GM23338 (cell line): ENCODE data around the gene GPATCH11. TPM values are rescaled to one million over a fixed set of nuclear protein-coding genes. Genes with fewer than 3 reads are reported as not detected.

ENCODE experiments used
- ATAC-seq: fragments of 200-7000 bp; cut with Tn5 transposase; 3 replicates; pipeline ENCODE4 v1.9.1; 2020
- DNase-seq: peaks from one replicate; pipeline ENCODE4 v3.0.0-alpha.2; 2015; ENCODE audit warnings: low spot score
- H2AFZ ChIP-seq: fragments of 200-600 bp; sonication (generic); 2 replicates; pipeline ENCODE4 v1.8.0; 2016; ENCODE audit warnings: antibody characterized with exemption, mild to moderate bottlenecking, moderate library complexity
- H3F3A ChIP-seq: fragments of 200-600 bp; sonication (generic); replicated peaks from 2 replicates; pipeline ENCODE4 v1.8.0; 2017; ENCODE audit warnings: antibody characterized with exemption, mixed run types, low read depth
- H3K27ac ChIP-seq: fragments of 200-600 bp; sonication (generic); 2 replicates; pipeline ENCODE4 v1.6.1; 2016; ENCODE audit warnings: low read depth
- H3K27me3 ChIP-seq: fragments of 200-600 bp; sonication (generic); 2 replicates; pipeline ENCODE4 v1.8.0; 2016; ENCODE audit warnings: mild to moderate bottlenecking, mixed run types, moderate library complexity; ENCODE audit not compliant: insufficient read depth
- H3K36me3 ChIP-seq: fragments of 200-600 bp; sonication (generic); 2 replicates; pipeline ENCODE4 v1.8.0; 2016; ENCODE audit warnings: mild to moderate bottlenecking; ENCODE audit not compliant: insufficient read depth
- H3K4me1 ChIP-seq: fragments of 200-600 bp; sonication (generic); 2 replicates; pipeline ENCODE4 v1.8.0; 2016; ENCODE audit warnings: mild to moderate bottlenecking, moderate library complexity; ENCODE audit not compliant: insufficient read depth
- H3K4me2 ChIP-seq: fragments of 200-600 bp; sonication (generic); 2 replicates; pipeline ENCODE4 v1.7.1; 2017; ENCODE audit warnings: mixed run types
- H3K4me3 ChIP-seq: fragments of 200-600 bp; sonication (generic); 2 replicates; pipeline ENCODE4 v1.6.1; 2016; ENCODE audit warnings: mixed run types
- H3K79me2 ChIP-seq: fragments of 200-600 bp; sonication (generic); replicated peaks from 2 replicates; pipeline ENCODE4 v1.8.0; 2017; ENCODE audit warnings: mild to moderate bottlenecking; ENCODE audit not compliant: insufficient read depth
- H3K9me2 ChIP-seq: fragments of 200-600 bp; sonication (generic); 2 replicates; pipeline ENCODE4 v1.8.0; 2017; ENCODE audit not compliant: insufficient read depth
- H4K20me1 ChIP-seq: fragments of 200-600 bp; sonication (generic); replicated peaks from 2 replicates; pipeline ENCODE4 v1.8.0; 2017; ENCODE audit warnings: mild to moderate bottlenecking; ENCODE audit not compliant: insufficient read depth
- H3K27ac Mint-ChIP-seq: 2 replicates; pipeline ENCODE4 v1.8.0; 2020; ENCODE audit warnings: inconsistent platforms, mild to moderate bottlenecking, moderate library complexity, mixed read lengths
- H3K27me3 Mint-ChIP-seq: 3 replicates; pipeline ENCODE4 v1.8.0; 2022; ENCODE audit warnings: low read depth, mild to moderate bottlenecking, moderate library complexity, mixed read lengths, inconsistent platforms; ENCODE audit not compliant: insufficient read depth, poor library complexity
- H3K36me3 Mint-ChIP-seq: 3 replicates; pipeline ENCODE4 v1.8.0; 2021; ENCODE audit warnings: low read depth, mild to moderate bottlenecking, inconsistent platforms, moderate library complexity, mixed read lengths
- H3K4me1 Mint-ChIP-seq: 3 replicates; pipeline ENCODE4 v1.8.0; 2020; ENCODE audit warnings: mild to moderate bottlenecking, inconsistent platforms, mixed read lengths
- H3K4me3 Mint-ChIP-seq: 3 replicates; pipeline ENCODE4 v1.8.0; 2021; ENCODE audit warnings: moderate library complexity, mild to moderate bottlenecking, inconsistent platforms, mixed read lengths
- H3K9me3 Mint-ChIP-seq: 3 replicates; pipeline ENCODE4 v1.8.0; 2020; ENCODE audit warnings: moderate library complexity, mild to moderate bottlenecking, inconsistent platforms, mixed read lengths
- CTCF ChIP-seq, 2 experiments: fragments of 200-600 bp in 1 of 2; sonication (generic) in 1 of 2; conservative IDR thresholded peaks; 2 replicates each; pipeline versions ENCODE4 v1.5.1 to v1.6.1; 2016 to 2017; ENCODE audit warnings: antibody characterized with exemption in 2 of 2, low read depth in 2 of 2, mild to moderate bottlenecking in 2 of 2, moderate library complexity in 1 of 2
- JUNB ChIP-seq: IDR thresholded peaks from one replicate; pipeline ENCODE4 v1.6.1; 2016; ENCODE audit warnings: antibody characterized with exemption; ENCODE audit not compliant: unreplicated experiment
- STAT1 ChIP-seq: IDR thresholded peaks from one replicate; pipeline ENCODE4 v1.6.1; 2016; ENCODE audit warnings: antibody characterized with exemption; ENCODE audit not compliant: unreplicated experiment
- ZNF462 ChIP-seq: fragments of 250-450 bp; sonication (Bioruptor Pico); IDR thresholded peaks from 2 replicates; pipeline ENCODE4 v1.5.0; 2020; ENCODE audit warnings: mild to moderate bottlenecking, moderate library complexity
- polyA plus RNA-seq: library from polyadenylated mRNA; unstranded; fragments of >200 nt; fragmentation: Nextera tagmentation; extraction: Ambion mirVana; gene quantifications from 2 replicates; pipeline ENCODE4 v1.2.1, GENCODE V29; 2016
- total RNA-seq: library from RNA; depleted of rRNA; stranded (reverse); fragments of >200 nt; shearing (Covaris generic); gene quantifications from 2 replicates; pipeline ENCODE4 v1.2.3, GENCODE V29; 2014

The GPATCH11 gene
- total and polyA plus RNA-seq, 2 experiments from 2014 or later = 3.5 to 8.0 TPM

GRCh38 chr2:37132914-37133313 lies 48.6 kb downstream of the GPATCH11 start:
- Mint-ChIP-seq H3K9me3 (no peaks in the 10 kb centered on the region), H3K4me1 (no peaks in the 10 kb centered on the region), H3K36me3 (peaks cover 47% of the 10 kb centered on the region), H3K27me3 (peaks cover 1% of the 10 kb centered on the region), H3K27ac (no peak overlapping the region), H3K4me3 (no peak overlapping the region)
- H3K4me1 ChIP-seq = no peaks in the 10 kb centered on the region
- 0 out of 2 replicates have a peak, but pooled peaks cover 5% of the 10 kb centered on the region for H4K20me1 ChIP-seq
- H3K79me2 ChIP-seq = no peaks in the 10 kb centered on the region
- no peak for TF ChIP-seq CTCF (conservative IDR thresholded peaks at IDR 0.05; ENCODE audit: low read depth in 2 of 2)
- no peak for TF ChIP-seq ZNF462 (CRISPR knock-in tag)
- 0 out of 2 replicates have a peak overlapping the region, but pooled peaks have one; percentile 32 for H3K27ac ChIP-seq
- no peak overlapping the region for H3K4me3 ChIP-seq
- H3K4me2 ChIP-seq = no peak overlapping the region
- no peaks in the 10 kb centered on the region for H3K27me3 ChIP-seq
- H2AFZ ChIP-seq = no peak overlapping the region
- no peaks in the 10 kb centered on the region for H3F3A ChIP-seq
- no peaks in the 10 kb centered on the region for H3K9me2 ChIP-seq
- DNase-seq (no peak), ATAC-seq (no peak)
- peaks cover 24% of the 10 kb centered on the region for H3K36me3 ChIP-seq

- no peak for TF ChIP-seq JUNB
- no peak for TF ChIP-seq STAT1
- H3K27ac ChIP-seq = no peak overlapping the region
- H4K20me1 ChIP-seq = no peaks in the 10 kb centered on the region
- H3K4me1 Mint-ChIP-seq = no peaks in the 10 kb centered on the region
- H3K36me3 ChIP-seq = peaks cover 23% of the 10 kb centered on the region
- ATAC-seq (no peak), DNase-seq (no peak)
- no peak overlapping the region for H3K27ac Mint-ChIP-seq
- no peaks in the 10 kb centered on the region for H3K4me1 ChIP-seq
- no peaks in the 10 kb centered on the region for H3K27me3 Mint-ChIP-seq
- no peaks in the 10 kb centered on the region for H3K9me2 ChIP-seq
- no peaks in the 10 kb centered on the region for H3K27me3 ChIP-seq
- no peak overlapping the region for H3K4me2 ChIP-seq
- H3K36me3 Mint-ChIP-seq = peaks cover 51% of the 10 kb centered on the region
- H3K9me3 Mint-ChIP-seq = no peaks in the 10 kb centered on the region
- H2AFZ ChIP-seq = no peak overlapping the region
- no peak overlapping the region for H3K4me3 ChIP-seq
- no peak overlapping the region for H3K4me3 Mint-ChIP-seq
- H3K79me2 ChIP-seq = no peaks in the 10 kb centered on the region
- no peaks in the 10 kb centered on the region for H3F3A ChIP-seq
Measured at GRCh38 chr2:37142546-37142945, 58.2 kb downstream of the GPATCH11 start.
